Measurements from ENCODE around the gene ALDH1L1. TPM values are rescaled to one million over a fixed set of nuclear protein-coding genes. Genes with fewer than 3 reads are reported as not detected.

Gene ALDH1L1
- total and polyA plus RNA-seq, 2 donors (not counting 1 experiment from before 2014, with no cell fraction given), result not detected

- 87% methylated on average over 7 of the region's 7 CpGs for WGBS (ENCODE audit: insufficient coverage)
- DNase-seq, result no peak
- POLR2A ChIA-PET, result no interaction called here
Observed at GRCh38 chr3:126211569-126211968, 31.2 kb upstream of the ALDH1L1 start.

GRCh38 chr3:126210606-126211005 is 30.2 kb upstream of the ALDH1L1 start:
- H3K36me3 ChIP-seq (replicated peaks in 1 of 2; ENCODE audit: control extremely low read depth in 1 of 2, control insufficient read depth in 1 of 2, extremely low read depth in 1 of 2, insufficient read depth in 2 of 2, low read length in 1 of 2), result no peaks in the 10 kb centered on the region
- no peaks in the 10 kb centered on the region for H3K9me3 Mint-ChIP-seq (ENCODE audit: insufficient read depth)
- TF ChIP-seq CTCF (IDR thresholded peaks at IDR 0.05) (no peak), EZH2 (IDR thresholded peaks at IDR 0.05; ENCODE audit: borderline replicate concordance, insufficient read depth, low read depth, low read length, poor library complexity, severe bottlenecking) (no peak)
- H3K27me3 ChIP-seq (replicated peaks in 1 of 4; ENCODE audit: control extremely low read depth in 1 of 4, control insufficient read depth in 3 of 4, insufficient read depth in 4 of 4, low read length in 3 of 4), result peaks cover 0 to 39% (median 15%) of the 10 kb centered on the region in 4 experiments
- H2AFZ ChIP-seq (ENCODE audit: insufficient read depth, low read depth, low read length, poor library complexity, severe bottlenecking), result no peak overlapping the region
- H3K9me3 ChIP-seq (ENCODE audit: control extremely low read depth in 1 of 3, control insufficient read depth in 2 of 3, insufficient read depth in 1 of 3, low read length in 2 of 3), result peaks cover 0 to 9% (median 0%) of the 10 kb centered on the region in 3 donors
- no peak overlapping the region for H3K4me2 ChIP-seq (replicated peaks; ENCODE audit: low read depth, low read length, poor library complexity, severe bottlenecking)
- DNase-seq, result no peak
- no peaks in the 10 kb centered on the region for H3K79me2 ChIP-seq (ENCODE audit: control insufficient read depth, insufficient read depth, low read length)
- no peak overlapping the region for H3K4me3 Mint-ChIP-seq
- WGBS (ENCODE audit: insufficient coverage), result 65% methylated on average over 6 of the region's 6 CpGs
- CTCF ChIA-PET, result no interaction called here
- ATAC-seq (ENCODE audit: low read depth), result no peak
- H3K4me1 ChIP-seq (ENCODE audit: control insufficient read depth in 2 of 2, insufficient read depth in 2 of 2, low read length in 2 of 2), result peaks cover 4 to 9% of the 10 kb centered on the region in 2 donors
- no peak overlapping the region for H3K27ac ChIP-seq (ENCODE audit: low read length in 2 of 2)
- intact Hi-C loops (cut with micrococcal nuclease), result no loop called here
- no peaks in the 10 kb centered on the region for H4K20me1 ChIP-seq (ENCODE audit: control insufficient read depth, insufficient read depth, low read length, poor library complexity, severe bottlenecking)
- H3K27me3 Mint-ChIP-seq, result peaks cover 60% of the 10 kb centered on the region
- no peak overlapping the region for H3K9ac ChIP-seq (ENCODE audit: low read length)
- H3K27ac Mint-ChIP-seq, result no peak overlapping the region
- H3K4me1 Mint-ChIP-seq, result peaks cover 7% of the 10 kb centered on the region
- H3K4me3 ChIP-seq (ENCODE audit: control extremely low read depth in 1 of 5, extremely low read depth in 1 of 5, insufficient read depth in 1 of 5, low read depth in 2 of 5, low read length in 4 of 5), result no peak overlapping the region
- POLR2A ChIA-PET, result no interaction called here

More at GRCh38 chr3:126211569-126211968, 31.2 kb upstream of the ALDH1L1 start:
- peaks cover 4 to 9% of the 10 kb centered on the region in 2 donors for H3K4me1 ChIP-seq (ENCODE audit: control insufficient read depth in 2 of 2, insufficient read depth in 2 of 2, low read length in 2 of 2)
- Mint-ChIP-seq H3K4me3 (peak overlapping the region; percentile 1), H3K9me3 (ENCODE audit: insufficient read depth) (no peaks in the 10 kb centered on the region), H3K4me1 (peaks cover 7% of the 10 kb centered on the region), H3K27me3 (peaks cover 64% of the 10 kb centered on the region), H3K27ac (no peak overlapping the region)
- H3K9ac ChIP-seq (ENCODE audit: low read length), result no peak overlapping the region
- H3K27ac ChIP-seq (ENCODE audit: low read length in 2 of 2), result no peak overlapping the region
- TF ChIP-seq EZH2 (IDR thresholded peaks at IDR 0.05; ENCODE audit: borderline replicate concordance, insufficient read depth, low read depth, low read length, poor library complexity, severe bottlenecking) (no peak), CTCF (IDR thresholded peaks at IDR 0.05) (no peak)
- H2AFZ ChIP-seq (ENCODE audit: insufficient read depth, low read depth, low read length, poor library complexity, severe bottlenecking), result no peak overlapping the region
- intact Hi-C loops (cut with micrococcal nuclease), result no loop called here
- CTCF ChIA-PET, result no interaction called here
- no peak overlapping the region for H3K4me3 ChIP-seq (ENCODE audit: control extremely low read depth in 1 of 5, extremely low read depth in 1 of 5, insufficient read depth in 1 of 5, low read depth in 2 of 5, low read length in 4 of 5)
- H3K27me3 ChIP-seq (replicated peaks in 1 of 4; ENCODE audit: control extremely low read depth in 1 of 4, control insufficient read depth in 3 of 4, insufficient read depth in 4 of 4, low read length in 3 of 4), result peaks cover 0 to 48% (median 15%) of the 10 kb centered on the region in 4 experiments
- H3K79me2 ChIP-seq (ENCODE audit: control insufficient read depth, insufficient read depth, low read length), result no peaks in the 10 kb centered on the region
- H3K4me2 ChIP-seq (replicated peaks; ENCODE audit: low read depth, low read length, poor library complexity, severe bottlenecking), result no peak overlapping the region
- no peak for ATAC-seq (ENCODE audit: low read depth)
- H3K36me3 ChIP-seq (replicated peaks in 1 of 2; ENCODE audit: control extremely low read depth in 1 of 2, control insufficient read depth in 1 of 2, extremely low read depth in 1 of 2, insufficient read depth in 2 of 2, low read length in 1 of 2), result no peaks in the 10 kb centered on the region
- no peaks in the 10 kb centered on the region for H4K20me1 ChIP-seq (ENCODE audit: control insufficient read depth, insufficient read depth, low read length, poor library complexity, severe bottlenecking)
- H3K9me3 ChIP-seq (ENCODE audit: control extremely low read depth in 1 of 3, control insufficient read depth in 2 of 3, insufficient read depth in 1 of 3, low read length in 2 of 3), result peaks cover 0 to 12% (median 0%) of the 10 kb centered on the region in 3 donors
